ENCODE measurements around the gene TUNAR.

GRCh38 chr14:95902273-95902826 lies 25.7 kb downstream of the TUNAR start:
- TF ChIP-seq CTCF (IDR thresholded peaks at IDR 0.05) (no peak), POLR2A (IDR thresholded peaks at IDR 0.05; ENCODE audit: low read depth) (no peak), POLR2AphosphoS5 (IDR thresholded peaks at IDR 0.05) (no peak)

Measured in esophagus muscularis mucosa (tissue), 3 donors.